Vagina (tissue), 2 donors: ENCODE data around the gene MBNL2. TPM values are rescaled to one million over a fixed set of nuclear protein-coding genes. Genes with fewer than 3 reads are reported as not detected.

Experiments
- DNase-seq, 2 donors: peaks; one replicate each; pipeline ENCODE4 v3.0.0-alpha.2; 2017; ENCODE audit errors: extremely low spot score in 2 of 2
- H3K27ac ChIP-seq: fragments of 200-600 bp; sonication (generic); one replicate; pipeline ENCODE4 v1.5.1; 2019
- H3K27me3 ChIP-seq: fragments of 200-600 bp; sonication (generic); one replicate; pipeline ENCODE4 v1.5.1; 2019
- H3K36me3 ChIP-seq, 2 donors: fragments of 200-600 bp; sonication (generic); one replicate each; pipeline ENCODE4 v1.5.1; 2017 to 2019
- H3K4me1 ChIP-seq: fragments of 200-600 bp; sonication (generic); one replicate; pipeline ENCODE4 v1.5.1; 2019
- H3K4me3 ChIP-seq, 2 donors: fragments of 200-600 bp; sonication (generic); 1 replicate in 1 of 2; 2 replicates in 1 of 2; pipeline ENCODE4 v1.5.1; 2016 to 2019
- H3K9me3 ChIP-seq: fragments of 200-600 bp; sonication (generic); one replicate; pipeline ENCODE4 v1.5.1; 2019
- POLR2A ChIP-seq, 2 donors: fragments of 450-650 bp; IDR thresholded peaks; one replicate each; pipeline ENCODE4 v1.6.1; 2017; ENCODE audit warnings: antibody characterized with exemption in 2 of 2, mild to moderate bottlenecking in 2 of 2, moderate library complexity in 2 of 2
- POLR2AphosphoS5 ChIP-seq, 2 donors: sonication (generic); formaldehyde crosslinking; IDR thresholded peaks; one replicate each; pipeline ENCODE4 v1.9.0; 2017; ENCODE audit warnings: antibody characterized with exemption in 2 of 2, mild to moderate bottlenecking in 2 of 2, low read depth in 1 of 2; ENCODE audit not compliant: insufficient read depth in 1 of 2
- intact Hi-C: fragments of 100-400 bp; cut with DNase I; formaldehyde crosslinking; loops from one replicate; pipeline ENCODE4 v1.15.1; 2023
- total RNA-seq: library from RNA; depleted of rRNA; stranded (reverse); fragments of >200 nt; gene quantifications from one replicate; pipeline ENCODE4 v1.2.3, GENCODE V29; 2016
- TF ChIP-seq, protein P1 (sequence below), 3 experiments: fragments of 450-650 bp in 2 of 3; fragments of 200-600 bp in 1 of 3; sonication (generic) in 1 of 3; IDR thresholded peaks; one replicate each; pipeline ENCODE4 v1.5.1; 2017 to 2019; ENCODE audit warnings: antibody characterized with exemption in 3 of 3, mild to moderate bottlenecking in 2 of 3, moderate library complexity in 2 of 3

The MBNL2 gene
- total RNA-seq, 1 donor from 2014 or later = 63.1 TPM

DNA sequence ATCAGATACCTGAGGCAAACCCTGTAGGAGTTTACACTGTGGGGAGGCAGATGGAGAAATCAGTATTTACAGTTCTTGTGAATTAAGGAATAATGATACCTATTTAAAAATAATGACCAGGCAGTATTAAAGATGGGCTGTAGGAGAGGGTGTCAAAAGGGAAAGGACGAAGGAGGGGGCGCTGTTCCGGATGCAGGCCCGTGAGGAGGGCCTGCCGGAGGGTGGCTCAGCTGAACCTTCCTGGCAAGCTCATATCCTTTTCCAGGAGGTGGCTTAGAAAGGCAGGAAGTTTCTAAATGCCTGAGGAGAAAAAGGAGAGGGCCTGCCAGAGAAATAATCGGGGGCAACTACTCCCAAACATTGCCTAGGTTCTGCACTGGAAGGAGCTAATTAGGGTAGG lies 46.6 kb downstream of the MBNL2 start:
- H3K4me3 ChIP-seq = no peak overlapping the region
- no peaks in the 10 kb centered on the region for H3K36me3 ChIP-seq
- TF ChIP-seq POLR2AphosphoS5 (IDR thresholded peaks at IDR 0.05; ENCODE audit: insufficient read depth in 1 of 2, low read depth in 1 of 2) (no peak), POLR2A (IDR thresholded peaks at IDR 0.05) (no peak)
- TF ChIP-seq, protein P1, sequence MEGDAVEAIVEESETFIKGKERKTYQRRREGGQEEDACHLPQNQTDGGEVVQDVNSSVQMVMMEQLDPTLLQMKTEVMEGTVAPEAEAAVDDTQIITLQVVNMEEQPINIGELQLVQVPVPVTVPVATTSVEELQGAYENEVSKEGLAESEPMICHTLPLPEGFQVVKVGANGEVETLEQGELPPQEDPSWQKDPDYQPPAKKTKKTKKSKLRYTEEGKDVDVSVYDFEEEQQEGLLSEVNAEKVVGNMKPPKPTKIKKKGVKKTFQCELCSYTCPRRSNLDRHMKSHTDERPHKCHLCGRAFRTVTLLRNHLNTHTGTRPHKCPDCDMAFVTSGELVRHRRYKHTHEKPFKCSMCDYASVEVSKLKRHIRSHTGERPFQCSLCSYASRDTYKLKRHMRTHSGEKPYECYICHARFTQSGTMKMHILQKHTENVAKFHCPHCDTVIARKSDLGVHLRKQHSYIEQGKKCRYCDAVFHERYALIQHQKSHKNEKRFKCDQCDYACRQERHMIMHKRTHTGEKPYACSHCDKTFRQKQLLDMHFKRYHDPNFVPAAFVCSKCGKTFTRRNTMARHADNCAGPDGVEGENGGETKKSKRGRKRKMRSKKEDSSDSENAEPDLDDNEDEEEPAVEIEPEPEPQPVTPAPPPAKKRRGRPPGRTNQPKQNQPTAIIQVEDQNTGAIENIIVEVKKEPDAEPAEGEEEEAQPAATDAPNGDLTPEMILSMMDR (IDR thresholded peaks at IDR 0.05) = no peak
- no peaks in the 10 kb centered on the region for H3K27me3 ChIP-seq
- H3K9me3 ChIP-seq = no peaks in the 10 kb centered on the region
- DNase-seq = no peak
- intact Hi-C loops = no loop called here
- H3K4me1 ChIP-seq = peaks cover 82% of the 10 kb centered on the region
- peak overlapping the region; percentile 17 for H3K27ac ChIP-seq

DNA sequence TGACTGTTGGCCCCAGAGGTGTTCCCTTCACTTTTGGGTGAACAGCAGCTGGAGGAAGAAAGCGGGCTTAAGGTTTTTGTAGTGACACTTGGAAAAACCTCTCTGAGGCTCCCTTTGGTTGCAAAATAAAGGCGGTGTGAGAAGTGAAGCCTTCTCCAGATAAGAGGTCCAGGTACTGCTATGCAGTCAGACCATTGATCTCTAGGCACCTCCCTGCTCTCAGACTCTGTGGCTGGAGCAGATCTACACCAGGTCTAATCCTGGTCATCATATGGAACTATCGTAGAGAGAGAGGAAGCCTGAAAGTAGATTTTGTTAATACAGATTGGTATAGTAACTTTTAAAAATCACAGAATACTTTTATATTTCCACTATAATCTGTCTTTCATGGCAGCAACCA lies 47.5 kb downstream of the MBNL2 start:
- no peaks in the 10 kb centered on the region for H3K9me3 ChIP-seq
- peaks cover 83% of the 10 kb centered on the region for H3K4me1 ChIP-seq
- H3K4me3 ChIP-seq = no peak overlapping the region
- no peak overlapping the region for H3K27ac ChIP-seq
- H3K36me3 ChIP-seq = no peaks in the 10 kb centered on the region
- no peaks in the 10 kb centered on the region for H3K27me3 ChIP-seq
- no peak for DNase-seq
- intact Hi-C loops = no loop called here
- no peak for TF ChIP-seq POLR2AphosphoS5 (IDR thresholded peaks at IDR 0.05; ENCODE audit: insufficient read depth in 1 of 2, low read depth in 1 of 2)
- no peak for TF ChIP-seq POLR2A (IDR thresholded peaks at IDR 0.05)
- TF ChIP-seq, protein P1 (IDR thresholded peaks at IDR 0.05) = no peak

DNA sequence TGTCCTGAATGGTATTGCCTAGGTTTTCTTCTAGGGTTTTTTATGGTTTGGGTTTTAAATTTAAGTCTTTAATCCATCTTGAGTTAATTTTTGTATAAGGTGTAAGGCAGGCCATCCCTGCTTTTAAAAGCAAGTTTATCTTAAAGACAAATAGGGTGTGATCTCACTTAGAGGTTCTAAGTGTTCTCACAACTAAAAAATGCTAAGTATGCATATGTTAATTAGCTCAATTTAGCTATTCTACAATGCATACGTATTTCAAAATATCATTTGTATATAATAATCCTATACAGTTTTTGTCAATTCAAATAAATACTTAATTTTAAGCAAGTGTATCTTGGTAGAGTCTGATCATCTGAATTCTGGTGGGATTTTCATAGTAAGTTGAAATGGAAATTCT lies 50.4 kb downstream of the MBNL2 start:
- H3K9me3 ChIP-seq = no peaks in the 10 kb centered on the region
- no peaks in the 10 kb centered on the region for H3K27me3 ChIP-seq
- TF ChIP-seq, protein P1 (IDR thresholded peaks at IDR 0.05) = no peak
- no peak for TF ChIP-seq POLR2AphosphoS5 (IDR thresholded peaks at IDR 0.05; ENCODE audit: insufficient read depth in 1 of 2, low read depth in 1 of 2)
- TF ChIP-seq POLR2A (IDR thresholded peaks at IDR 0.05) = no peak
- H3K36me3 ChIP-seq = peaks cover 0 to 11% of the 10 kb centered on the region in 2 donors
- intact Hi-C loops = no loop called here
- no peak for DNase-seq
- no peak overlapping the region for H3K4me3 ChIP-seq
- H3K4me1 ChIP-seq = peaks cover 92% of the 10 kb centered on the region
- peak overlapping the region; percentile 69 for H3K27ac ChIP-seq

DNA sequence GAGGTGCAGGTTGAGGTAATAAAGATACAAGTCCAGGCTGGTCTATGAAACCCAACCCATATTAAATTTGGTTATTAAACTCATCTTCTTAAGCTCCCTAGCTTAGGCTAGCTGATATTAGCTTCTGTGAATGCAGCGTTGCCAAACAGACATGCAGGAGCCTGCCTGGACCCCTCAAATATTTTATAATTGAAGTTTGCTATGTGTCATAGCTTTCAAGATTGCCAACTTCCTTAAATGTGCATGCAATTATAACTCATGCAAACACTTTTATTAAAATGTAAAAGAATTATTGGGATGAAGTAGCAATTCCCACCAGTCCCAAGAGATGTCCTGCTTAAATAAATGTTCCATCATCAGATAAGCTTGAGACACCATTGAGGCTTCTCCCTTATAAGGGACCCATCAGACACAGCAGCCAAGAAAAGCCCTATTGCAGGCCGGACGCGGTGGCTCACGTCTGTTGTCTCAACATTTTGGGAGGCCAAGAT lies 51.3 kb downstream of the MBNL2 start:
- H3K36me3 ChIP-seq = peaks cover 0 to 11% of the 10 kb centered on the region in 2 donors
- peaks cover 92% of the 10 kb centered on the region for H3K4me1 ChIP-seq
- no peak for DNase-seq
- intact Hi-C loops = no loop called here
- H3K9me3 ChIP-seq = no peaks in the 10 kb centered on the region
- H3K4me3 ChIP-seq = no peak overlapping the region
- H3K27ac ChIP-seq = peak overlapping the region; percentile 69
- TF ChIP-seq POLR2A (IDR thresholded peaks at IDR 0.05) = no peak
- peak in 1 of 2 donors; percentile 48 for TF ChIP-seq POLR2AphosphoS5 (IDR thresholded peaks at IDR 0.05; ENCODE audit: insufficient read depth in 1 of 2, low read depth in 1 of 2)
- H3K27me3 ChIP-seq = no peaks in the 10 kb centered on the region

DNA sequence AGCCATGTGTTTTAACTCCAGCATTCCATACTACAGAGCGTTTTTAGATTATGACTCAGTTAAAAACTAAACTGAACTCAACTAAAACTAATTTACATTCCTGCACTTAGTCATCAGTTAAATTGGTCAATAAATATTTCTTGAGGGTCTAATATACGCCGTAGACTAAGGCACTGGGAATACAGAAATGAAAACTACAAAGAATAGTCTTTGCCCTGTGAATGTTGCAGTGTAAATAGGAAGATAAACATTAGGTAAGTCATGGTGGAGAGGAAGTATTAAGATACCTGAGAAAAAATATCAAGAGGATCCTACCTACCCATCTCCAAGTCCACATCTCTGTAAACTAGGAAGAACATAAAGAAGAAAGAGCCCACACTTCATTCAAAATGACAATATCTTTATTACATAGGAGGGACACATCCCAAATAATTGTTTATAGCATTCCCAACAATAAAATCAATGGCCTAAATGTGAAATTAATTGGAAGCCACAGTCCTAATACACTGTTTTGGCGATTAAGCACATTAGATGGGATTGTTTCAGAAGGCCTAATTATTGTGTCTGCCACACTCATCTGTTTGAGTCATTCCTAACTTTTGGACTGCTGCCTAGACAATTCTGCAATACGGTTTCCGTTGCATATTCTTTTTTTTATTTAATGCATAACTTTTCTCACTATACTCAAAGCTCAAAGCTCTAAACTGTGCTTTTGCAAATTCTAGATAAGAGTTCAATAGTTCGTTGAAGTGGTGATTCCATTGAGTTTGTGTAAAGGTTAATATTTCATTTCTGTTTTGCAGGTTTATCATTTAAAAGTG lies 52.9 kb downstream of the MBNL2 start:
- no peak overlapping the region for H3K4me3 ChIP-seq
- H3K9me3 ChIP-seq = no peaks in the 10 kb centered on the region
- H3K27ac ChIP-seq = peak overlapping the region; percentile 69
- peaks cover 92% of the 10 kb centered on the region for H3K4me1 ChIP-seq
- DNase-seq = no peak
- no peaks in the 10 kb centered on the region for H3K27me3 ChIP-seq
- intact Hi-C loops = no loop called here
- H3K36me3 ChIP-seq = peaks cover 0 to 11% of the 10 kb centered on the region in 2 donors
- peak in 1 of 2 donors; percentile 5 for TF ChIP-seq POLR2AphosphoS5 (IDR thresholded peaks at IDR 0.05; ENCODE audit: insufficient read depth in 1 of 2, low read depth in 1 of 2)
- no peak for TF ChIP-seq POLR2A (IDR thresholded peaks at IDR 0.05)
- TF ChIP-seq, protein P1 (IDR thresholded peaks at IDR 0.05) = no peak
